ENCODE data around the gene PSMA3. TPM values are rescaled to one million over a fixed set of nuclear protein-coding genes. Genes with fewer than 3 reads are reported as not detected.
"Not testable (repeated sequence)": the region's sequence is repeated elsewhere in the genome, so short reads cannot be mapped to it uniquely, and the experiment has no call there.

Gene PSMA3
- total and polyA plus RNA-seq, 3 experiments from 2014 or later, result 150 to 343 (median 334) TPM

DNA sequence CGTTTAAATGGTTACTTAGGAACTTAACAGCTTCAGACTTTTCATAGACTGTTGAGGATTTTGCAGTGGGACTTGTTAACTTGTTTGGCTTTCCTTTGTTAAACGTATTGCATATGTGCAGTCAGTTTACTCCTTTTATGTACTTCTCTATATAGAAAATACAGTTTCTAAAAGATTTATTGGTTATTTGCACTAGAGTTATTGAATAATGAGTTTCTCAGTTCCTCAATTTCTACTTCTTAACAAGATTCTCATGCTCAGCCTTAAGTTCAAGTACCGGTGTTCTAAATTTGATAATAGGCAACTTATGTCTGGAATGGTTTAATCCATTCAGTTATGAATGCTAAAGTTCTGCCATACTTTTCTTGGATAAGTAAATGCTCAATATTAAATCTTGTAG is 919 bp downstream of the PSMA3 start:
- Mint-ChIP-seq H3K27me3 (peaks cover 0 to 3% of the 10 kb centered on the region in 2 donors), H3K4me1 (peaks cover 41 to 55% (median 49%) of the 10 kb centered on the region in 3 donors), H3K36me3 (peaks cover 0 to 30% (median 3%) of the 10 kb centered on the region in 3 donors), H3K4me3 (peak overlapping the region; percentile 87 to 100 (median 98)), H3K27ac (peak overlapping the region; percentile 96 to 100 (median 98)), H3K9me3 (no peaks in the 10 kb centered on the region)
- Histone ChIP-seq H3K4me1 (ENCODE audit: insufficient read depth, low read length) (peaks cover 36% of the 10 kb centered on the region), H3K27ac (ENCODE audit: low read depth, low read length) (peak overlapping the region; percentile 99), H3K36me3 (ENCODE audit: insufficient read depth, low read length) (peaks cover 9% of the 10 kb centered on the region), H3K4me3 (ENCODE audit: low read length) (peak overlapping the region; percentile 99), H3K9me3 (ENCODE audit: low read length) (no peaks in the 10 kb centered on the region), H3K27me3 (ENCODE audit: insufficient read depth, low read length, poor library complexity, severe bottlenecking) (no peaks in the 10 kb centered on the region)
- no peak for DNase-seq
- ChIA-PET CTCF (interaction anchor here (1.9 kb wide), 1 partner anchor 39 kb away, joined by 6 read pairs; no protein-coding TSS in a partner anchor), POLR2A (interaction anchor here (1.0 to 3.1 kb wide), 3 partner anchors 15 to 53 kb away, joined by 3 to 37 read pairs (median 16); partner anchors contain the start of genes ACTR10 and ARID4A)

DNA sequence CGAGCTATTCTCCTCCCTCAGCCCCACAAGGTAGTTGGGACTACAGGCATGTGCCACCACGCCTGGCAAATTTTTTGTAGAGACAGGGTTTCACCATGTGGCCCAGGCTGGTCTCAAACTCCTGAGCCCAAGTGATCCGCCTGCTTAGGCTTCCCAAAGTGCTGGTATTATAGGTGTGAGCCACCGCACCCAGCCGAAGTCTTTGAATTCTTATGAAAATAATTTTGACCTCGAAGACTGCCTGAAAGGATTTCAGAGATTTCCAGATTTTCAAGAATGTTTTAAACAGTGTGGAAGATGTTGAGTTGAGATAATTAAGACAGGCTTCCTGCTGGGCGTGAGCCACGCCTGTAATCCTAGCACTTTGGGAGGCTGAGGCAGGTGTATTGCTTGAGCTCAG is 5.0 kb downstream of the PSMA3 start:
- peak overlapping the region in 1 of 8 donors; percentile 12 for H3K27ac Mint-ChIP-seq
- H3K27me3 Mint-ChIP-seq, result peaks cover 0 to 3% of the 10 kb centered on the region in 2 donors
- H3K4me3 Mint-ChIP-seq, result no peak overlapping the region
- Histone ChIP-seq H3K9me3 (ENCODE audit: low read length) (no peaks in the 10 kb centered on the region), H3K4me3 (ENCODE audit: low read length) (no peak overlapping the region), H3K27ac (ENCODE audit: low read depth, low read length) (no peak overlapping the region), H3K36me3 (ENCODE audit: insufficient read depth, low read length) (peaks cover 24% of the 10 kb centered on the region), H3K4me1 (ENCODE audit: insufficient read depth, low read length) (peaks cover 32% of the 10 kb centered on the region), H3K27me3 (ENCODE audit: insufficient read depth, low read length, poor library complexity, severe bottlenecking) (no peaks in the 10 kb centered on the region)
- H3K4me1 Mint-ChIP-seq, result peaks cover 40 to 58% (median 53%) of the 10 kb centered on the region in 3 donors
- DNase-seq, result no peak
- ChIA-PET CTCF (no interaction called here), POLR2A (no interaction called here)
- H3K36me3 Mint-ChIP-seq, result peaks cover 3 to 61% (median 12%) of the 10 kb centered on the region in 3 donors
- H3K9me3 Mint-ChIP-seq, result no peaks in the 10 kb centered on the region

DNA sequence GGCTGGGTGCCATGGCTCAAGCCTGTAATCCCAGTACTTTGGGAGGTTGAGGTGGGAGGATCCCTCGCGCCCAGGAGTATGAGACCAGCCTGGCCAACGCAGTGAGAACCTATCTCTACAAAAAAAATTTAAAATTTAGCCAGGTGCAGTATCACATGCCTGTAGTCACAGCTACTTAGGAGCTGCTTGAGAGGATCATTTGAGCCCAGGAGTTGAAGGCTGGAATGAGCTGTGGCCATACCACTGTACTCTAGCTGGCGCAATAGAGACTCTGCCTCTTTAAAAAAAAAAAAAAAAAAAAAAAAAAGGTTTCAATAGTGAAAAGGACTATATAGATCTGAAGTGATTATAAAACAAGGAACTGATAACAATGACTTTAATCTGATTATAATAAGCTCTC is 13.5 kb downstream of the PSMA3 start:
- Histone ChIP-seq H3K27ac (ENCODE audit: low read depth, low read length) (no peak overlapping the region), H3K27me3 (ENCODE audit: insufficient read depth, low read length, poor library complexity, severe bottlenecking) (no peaks in the 10 kb centered on the region), H3K36me3 (ENCODE audit: insufficient read depth, low read length) (peaks cover 34% of the 10 kb centered on the region), H3K9me3 (ENCODE audit: low read length) (no peaks in the 10 kb centered on the region), H3K4me3 (ENCODE audit: low read length) (no peak overlapping the region), H3K4me1 (ENCODE audit: insufficient read depth, low read length) (no peaks in the 10 kb centered on the region)
- DNase-seq, result no peak
- Mint-ChIP-seq H3K4me1 (peaks cover 18 to 22% (median 20%) of the 10 kb centered on the region in 3 donors), H3K27me3 (no peaks in the 10 kb centered on the region), H3K27ac (peak overlapping the region in 3 of 8 donors; percentile 13 to 88 (median 61)), H3K9me3 (no peaks in the 10 kb centered on the region), H3K4me3 (no peak overlapping the region), H3K36me3 (peaks cover 6 to 73% (median 8%) of the 10 kb centered on the region in 3 donors)
- CTCF ChIA-PET, result interaction anchor here (1.1 kb wide), 1 partner anchor 13 kb away, joined by 3 read pairs; the partner anchor contains the start of gene PSMA3
- POLR2A ChIA-PET, result interaction anchor here (0.7 to 1.0 kb wide), 3 partner anchors 14 to 25 kb away, joined by 3 to 9 read pairs (median 7); partner anchors contain the start of gene PSMA3

DNA sequence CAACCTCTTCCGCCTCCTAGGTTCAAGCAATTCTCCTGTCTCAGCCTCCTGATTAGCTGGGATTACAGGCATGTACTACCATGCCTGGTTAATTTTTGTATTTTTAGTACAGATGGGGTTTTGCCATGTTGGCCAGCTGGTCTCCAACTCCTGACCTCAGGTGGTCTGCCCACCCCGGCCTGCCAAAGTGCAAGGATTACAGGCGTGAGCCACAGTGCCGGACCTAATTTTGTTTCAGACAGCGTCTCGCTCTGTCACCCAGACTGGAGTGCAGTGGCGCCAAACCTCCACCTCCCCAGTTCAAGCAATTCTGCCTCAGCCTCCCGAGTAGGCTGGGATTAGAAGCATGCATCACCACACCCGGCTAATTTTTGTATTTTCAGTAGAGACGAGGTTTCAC is 17.4 kb downstream of the PSMA3 start:
- H3K4me3 ChIP-seq (ENCODE audit: low read length); H3K9me3 ChIP-seq (ENCODE audit: low read length); DNase-seq; H3K27me3 Mint-ChIP-seq; H3K27ac Mint-ChIP-seq; H3K9me3 Mint-ChIP-seq; H3K27me3 ChIP-seq (ENCODE audit: insufficient read depth, low read length, poor library complexity, severe bottlenecking); H3K4me3 Mint-ChIP-seq; H3K27ac ChIP-seq (ENCODE audit: low read depth, low read length); CTCF ChIA-PET; H3K4me1 ChIP-seq (ENCODE audit: insufficient read depth, low read length): not testable (repeated sequence)
- peaks cover 54% of the 10 kb centered on the region for H3K36me3 ChIP-seq (ENCODE audit: insufficient read depth, low read length)
- Mint-ChIP-seq H3K4me1 (peaks cover 12 to 30% (median 23%) of the 10 kb centered on the region in 3 donors), H3K36me3 (peaks cover 5 to 83% (median 15%) of the 10 kb centered on the region in 3 donors)
- POLR2A ChIA-PET, result interaction anchor here (0.6 kb wide), 1 partner anchor 64 kb away, joined by 11 read pairs; no protein-coding TSS in a partner anchor

DNA sequence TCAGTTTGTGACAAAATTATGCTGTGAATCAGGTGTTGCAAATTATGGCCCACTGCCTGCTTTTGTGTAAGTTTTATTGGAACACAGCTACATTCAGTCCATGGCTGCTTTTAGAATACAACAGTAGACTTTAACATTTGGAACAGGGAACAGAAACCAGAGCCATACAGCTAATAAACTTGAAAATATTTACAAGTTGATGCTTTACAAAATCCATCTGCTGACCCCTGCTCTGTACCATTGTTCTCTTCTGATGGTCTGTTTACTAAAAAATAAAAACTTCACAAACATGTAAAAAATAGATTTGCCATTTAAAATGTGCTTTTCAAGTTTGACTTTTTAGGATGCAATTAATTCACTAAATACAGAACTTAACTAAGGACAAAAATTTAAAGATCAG is 20.8 kb downstream of the PSMA3 start:
- Histone ChIP-seq H3K27me3 (ENCODE audit: insufficient read depth, low read length, poor library complexity, severe bottlenecking) (no peaks in the 10 kb centered on the region), H3K4me3 (ENCODE audit: low read length) (no peak overlapping the region), H3K4me1 (ENCODE audit: insufficient read depth, low read length) (no peaks in the 10 kb centered on the region), H3K36me3 (ENCODE audit: insufficient read depth, low read length) (peaks cover 43% of the 10 kb centered on the region), H3K27ac (ENCODE audit: low read depth, low read length) (no peak overlapping the region), H3K9me3 (ENCODE audit: low read length) (no peaks in the 10 kb centered on the region)
- H3K9me3 Mint-ChIP-seq, result no peaks in the 10 kb centered on the region
- H3K4me3 Mint-ChIP-seq, result no peak overlapping the region
- CTCF ChIA-PET, result no interaction called here
- peak overlapping the region in 4 of 8 donors; percentile 29 to 73 (median 50) for H3K27ac Mint-ChIP-seq
- POLR2A ChIA-PET, result no interaction called here
- no peaks in the 10 kb centered on the region for H3K27me3 Mint-ChIP-seq
- H3K36me3 Mint-ChIP-seq, result peaks cover 0 to 87% (median 17%) of the 10 kb centered on the region in 3 donors
- no peak for DNase-seq
- peaks cover 4 to 31% (median 28%) of the 10 kb centered on the region in 3 donors for H3K4me1 Mint-ChIP-seq

DNA sequence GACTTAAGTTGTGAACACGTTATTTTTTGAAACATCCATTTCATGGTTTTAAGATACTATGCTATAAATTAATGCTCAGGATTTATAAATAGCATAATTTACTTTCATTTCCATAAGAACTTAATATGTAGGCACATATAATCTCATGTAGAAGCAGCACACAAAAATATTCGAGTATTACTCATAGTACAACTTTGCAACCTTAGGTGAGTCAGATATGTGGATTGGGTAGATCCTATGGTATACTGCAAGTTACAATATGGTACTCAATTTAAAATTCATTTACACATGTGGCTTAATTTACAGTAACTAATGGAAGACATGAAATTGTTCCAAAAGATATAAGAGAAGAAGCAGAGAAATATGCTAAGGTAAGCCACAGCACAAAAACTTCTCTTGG is 26.0 kb downstream of the PSMA3 start:
- Mint-ChIP-seq H3K4me1 (peaks cover 22 to 63% (median 42%) of the 10 kb centered on the region in 3 donors), H3K27ac (peak overlapping the region in 5 of 8 donors; percentile 24 to 60 (median 42)), H3K36me3 (peaks cover 0 to 86% (median 22%) of the 10 kb centered on the region in 3 donors), H3K4me3 (no peak overlapping the region), H3K27me3 (no peaks in the 10 kb centered on the region), H3K9me3 (no peaks in the 10 kb centered on the region)
- no peak for DNase-seq
- H3K27ac ChIP-seq (ENCODE audit: low read depth, low read length), result no peak overlapping the region
- H3K27me3 ChIP-seq (ENCODE audit: insufficient read depth, low read length, poor library complexity, severe bottlenecking), result no peaks in the 10 kb centered on the region
- ChIA-PET POLR2A (no interaction called here), CTCF (no interaction called here)
- H3K36me3 ChIP-seq (ENCODE audit: insufficient read depth, low read length), result peaks cover 39% of the 10 kb centered on the region
- no peak overlapping the region for H3K4me3 ChIP-seq (ENCODE audit: low read length)
- peaks cover 16% of the 10 kb centered on the region for H3K4me1 ChIP-seq (ENCODE audit: insufficient read depth, low read length)
- no peaks in the 10 kb centered on the region for H3K9me3 ChIP-seq (ENCODE audit: low read length)

DNA sequence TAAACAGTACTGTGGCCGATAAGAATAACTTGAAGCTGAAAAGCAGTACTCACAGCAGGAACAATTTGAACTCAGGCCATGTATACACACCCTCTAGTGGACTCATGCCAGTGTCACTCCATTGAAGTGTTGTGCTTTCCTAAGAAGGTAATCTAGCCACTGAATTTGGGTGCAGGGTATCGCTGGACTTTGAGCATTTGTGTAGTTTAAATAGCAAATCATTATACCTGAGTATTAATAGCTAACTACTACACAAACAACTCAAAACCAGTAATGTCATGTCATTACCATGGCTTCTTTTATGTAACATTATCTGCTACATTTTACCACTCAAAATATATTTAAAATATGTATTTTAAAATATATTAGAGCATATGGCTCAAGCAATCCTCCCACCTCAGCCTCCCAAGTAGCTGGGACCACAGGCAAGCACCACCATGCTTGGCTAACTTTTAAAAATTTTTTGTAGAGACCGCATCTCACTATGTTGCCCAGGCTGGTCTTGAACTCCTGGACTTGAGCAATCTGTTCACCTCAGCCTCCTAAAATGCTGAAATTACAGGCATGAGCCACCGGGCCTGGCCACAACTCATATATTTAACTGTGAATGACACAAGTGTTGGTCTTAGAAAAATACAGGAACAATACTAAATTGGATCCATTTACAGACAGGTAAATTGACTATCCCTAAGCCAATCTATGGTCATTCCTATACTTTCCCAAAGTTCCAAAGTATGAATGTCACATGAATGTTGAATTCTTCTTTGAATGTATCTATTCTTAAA is 28.1 kb downstream of the PSMA3 start:
- H3K4me1 Mint-ChIP-seq, result peaks cover 32 to 65% (median 46%) of the 10 kb centered on the region in 3 donors
- H3K36me3 Mint-ChIP-seq, result peaks cover 0 to 79% (median 16%) of the 10 kb centered on the region in 3 donors
- ChIA-PET POLR2A (interaction anchor here (0.6 to 2.1 kb wide), 2 partner anchors 9 to 25 kb away, joined by 3 to 5 read pairs; partner anchors contain the start of gene ARID4A), CTCF (interaction anchor here (0.7 kb wide), 1 partner anchor 85 kb away, joined by 4 read pairs; no protein-coding TSS in a partner anchor)
- Histone ChIP-seq H3K27ac (ENCODE audit: low read depth, low read length) (no peak overlapping the region), H3K36me3 (ENCODE audit: insufficient read depth, low read length) (peaks cover 24% of the 10 kb centered on the region), H3K9me3 (ENCODE audit: low read length) (no peaks in the 10 kb centered on the region), H3K4me1 (ENCODE audit: insufficient read depth, low read length) (peaks cover 29% of the 10 kb centered on the region), H3K27me3 (ENCODE audit: insufficient read depth, low read length, poor library complexity, severe bottlenecking) (no peaks in the 10 kb centered on the region), H3K4me3 (ENCODE audit: low read length) (no peak overlapping the region)
- H3K9me3 Mint-ChIP-seq, result no peaks in the 10 kb centered on the region
- no peak for DNase-seq
- H3K27ac Mint-ChIP-seq, result peak overlapping the region in 5 of 8 donors; percentile 23 to 50 (median 36)
- H3K27me3 Mint-ChIP-seq, result no peaks in the 10 kb centered on the region
- H3K4me3 Mint-ChIP-seq, result no peak overlapping the region

DNA sequence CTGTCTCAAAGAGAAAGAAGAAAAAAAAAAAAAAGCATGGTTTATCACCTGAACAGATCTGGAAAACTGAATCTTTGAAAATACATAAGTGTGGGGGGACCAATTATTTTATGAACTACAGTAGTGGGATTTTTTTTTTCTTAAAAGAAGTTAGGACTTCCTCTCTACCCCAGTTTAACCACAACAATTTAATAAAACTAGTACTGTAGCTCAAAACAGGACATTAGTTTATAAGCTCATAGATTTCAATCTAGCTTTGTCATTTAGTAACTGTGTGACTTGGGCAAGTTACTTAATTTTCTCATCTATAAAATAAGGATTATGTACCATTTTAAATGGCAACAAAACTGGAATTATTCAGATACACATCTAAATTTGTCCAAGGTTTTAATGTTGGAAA is 30.2 kb downstream of the PSMA3 start:
- Mint-ChIP-seq H3K27ac (peak overlapping the region in 7 of 8 donors; percentile 57 to 94 (median 83)), H3K36me3 (peaks cover 0 to 78% (median 18%) of the 10 kb centered on the region in 3 donors), H3K4me3 (peak overlapping the region in 6 of 7 donors; percentile 0 to 52 (median 10)), H3K4me1 (peaks cover 38 to 69% (median 44%) of the 10 kb centered on the region in 3 donors), H3K27me3 (no peaks in the 10 kb centered on the region), H3K9me3 (no peaks in the 10 kb centered on the region)
- Histone ChIP-seq H3K36me3 (ENCODE audit: insufficient read depth, low read length) (peaks cover 27% of the 10 kb centered on the region), H3K4me1 (ENCODE audit: insufficient read depth, low read length) (peaks cover 29% of the 10 kb centered on the region), H3K9me3 (ENCODE audit: low read length) (no peaks in the 10 kb centered on the region), H3K27ac (ENCODE audit: low read depth, low read length) (no peak overlapping the region), H3K27me3 (ENCODE audit: insufficient read depth, low read length, poor library complexity, severe bottlenecking) (no peaks in the 10 kb centered on the region), H3K4me3 (ENCODE audit: low read length) (no peak overlapping the region)
- no peak for DNase-seq
- CTCF ChIA-PET, result interaction anchor here (1.6 to 2.2 kb wide), 2 partner anchors 25 to 88 kb away, joined by 4 to 6 read pairs; no protein-coding TSS in a partner anchor
- POLR2A ChIA-PET, result interaction anchor here (0.7 to 3.2 kb wide), 3 partner anchors 17 to 57 kb away, joined by 3 to 14 read pairs (median 9); partner anchors contain the start of gene ARID4A
